Lung microvascular endothelial cell (primary cell): ENCODE results near the gene GJA8. TPM values are rescaled to one million over a fixed set of nuclear protein-coding genes. Genes with fewer than 3 reads are reported as not detected.
"Not testable (repeated sequence)": the region's sequence is repeated elsewhere in the genome, so short reads cannot be mapped to it uniquely, and the experiment has no call there.

Source experiments
- DNase-seq, 2 donors: peaks; one replicate each; pipeline versions ENCODE4 v3.0.0 to v3.0.0-alpha.2; 2010; ENCODE audit warnings: low read depth in 2 of 2
- total RNA-seq: library from RNA; depleted of rRNA; stranded (reverse); fragments of >200 nt; gene quantifications from 2 replicates; pipeline ENCODE4 v1.2.1, GENCODE V29; 2014

Gene GJA8
- total RNA-seq = not detected in 2 replicates

DNA sequence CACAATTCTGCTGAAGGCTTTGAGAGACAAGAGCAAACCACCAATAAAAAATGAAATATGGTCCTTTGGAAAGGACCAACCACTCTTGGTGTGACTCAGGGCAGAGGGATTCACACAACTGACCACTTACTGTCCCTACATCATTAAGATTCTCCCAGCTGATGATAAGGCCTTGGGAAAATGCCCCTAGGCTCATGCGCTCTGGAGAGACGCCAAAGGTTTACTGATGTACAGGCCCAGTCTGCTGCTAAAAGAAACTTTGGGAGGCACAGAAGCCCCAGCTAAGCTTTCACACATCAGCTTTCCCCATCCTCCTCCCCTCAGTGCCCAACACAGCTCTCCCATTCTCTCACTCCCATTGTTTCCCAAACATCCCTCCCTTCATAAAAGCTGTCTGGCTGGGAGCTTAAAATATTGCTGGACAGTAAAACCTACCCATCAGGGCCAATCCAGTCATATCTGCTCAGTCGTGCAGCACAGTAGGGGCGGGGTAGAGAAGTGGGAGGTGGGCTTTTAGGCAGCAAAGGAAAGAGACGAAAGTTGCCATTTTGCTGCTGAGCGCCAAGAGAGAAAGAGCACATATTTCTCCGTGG, at the start of gene GJA8:
GJA8 (plus strand) TSS at position 543 of the 593 bp plus-strand sequence. CDS start 5,161 bp downstream, outside the sequence.
- DNase-seq = no peak

DNA sequence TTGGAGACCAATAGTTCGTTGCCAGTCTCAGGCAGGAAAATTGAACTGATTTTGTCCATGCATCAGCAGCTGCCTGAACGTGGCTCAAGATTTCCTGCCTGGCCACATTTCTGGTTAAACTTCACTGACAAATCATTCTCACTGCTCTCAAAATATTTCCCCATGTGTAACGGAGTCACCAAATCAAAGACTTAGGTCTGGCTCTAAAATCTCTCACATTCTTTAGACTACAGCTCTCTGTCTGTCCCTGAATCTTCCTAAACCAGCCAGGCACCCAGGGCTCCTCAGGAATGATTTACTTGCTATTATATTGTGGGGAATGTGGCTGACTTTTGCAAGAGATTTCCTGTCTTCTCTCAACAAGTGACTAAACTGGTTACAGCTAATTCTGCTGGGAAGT, 49.2 kb upstream of the GJA8 start:
- peak in 1 of 2 donors; percentile 34 for DNase-seq

DNA sequence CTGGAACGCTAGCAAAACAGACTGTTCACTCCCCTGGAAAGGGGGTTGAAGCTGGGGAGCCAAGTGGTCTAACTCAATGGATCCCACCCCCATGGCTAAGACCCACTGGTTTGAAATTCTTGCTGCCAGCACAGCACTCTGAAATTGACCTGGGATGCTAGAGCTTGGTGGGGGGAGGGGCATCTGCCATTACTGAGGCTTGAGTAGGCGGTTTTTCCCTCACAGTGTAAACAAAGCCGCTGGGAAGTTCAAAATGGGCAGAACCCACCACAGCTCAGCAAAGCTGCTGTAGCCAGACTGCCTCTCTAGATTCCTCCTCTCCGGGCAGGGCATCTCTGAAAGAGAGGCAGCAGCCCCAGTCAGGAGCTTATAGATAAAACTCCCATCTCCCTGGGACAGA, 47.6 kb upstream of the GJA8 start:
- DNase-seq = not testable (repeated sequence)

DNA sequence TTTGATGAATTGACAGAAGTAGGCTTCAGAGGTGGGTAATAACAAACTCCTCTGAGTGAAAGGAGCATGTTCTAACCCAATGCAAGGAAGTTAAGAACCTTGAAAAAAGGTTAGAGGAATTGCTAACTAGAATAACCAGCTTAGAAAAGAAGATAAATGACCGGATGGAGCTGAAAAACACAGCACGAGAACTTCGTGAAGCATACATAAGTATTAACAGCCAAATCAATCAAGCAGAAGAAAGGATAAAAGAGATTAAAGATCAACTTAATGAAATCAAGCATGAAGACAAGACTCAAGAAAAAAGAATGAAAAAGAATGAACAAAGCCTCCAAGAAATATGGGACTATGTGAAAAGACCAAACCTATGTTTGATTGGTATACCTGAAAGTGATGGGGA, 46.6 kb upstream of the GJA8 start:
- not testable (repeated sequence) for DNase-seq

DNA sequence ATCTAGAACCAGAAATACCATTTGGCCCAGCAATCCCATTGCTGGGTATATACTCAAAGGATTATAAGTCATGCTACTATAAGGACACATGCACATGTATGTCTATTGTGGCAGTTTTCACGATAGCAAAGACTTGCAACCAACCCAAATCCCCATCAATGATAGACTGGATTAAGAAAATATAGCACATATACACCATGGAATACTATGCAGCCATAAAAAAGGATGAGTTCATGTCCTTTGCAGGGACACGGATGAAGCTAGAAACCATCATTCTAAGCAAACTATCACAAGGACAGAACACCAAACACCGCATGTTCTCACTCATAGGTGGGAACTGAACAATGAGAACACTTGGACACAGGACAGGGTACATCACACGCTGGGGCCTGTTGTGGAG, 35.4 kb upstream of the GJA8 start:
- not testable (repeated sequence) for DNase-seq

DNA sequence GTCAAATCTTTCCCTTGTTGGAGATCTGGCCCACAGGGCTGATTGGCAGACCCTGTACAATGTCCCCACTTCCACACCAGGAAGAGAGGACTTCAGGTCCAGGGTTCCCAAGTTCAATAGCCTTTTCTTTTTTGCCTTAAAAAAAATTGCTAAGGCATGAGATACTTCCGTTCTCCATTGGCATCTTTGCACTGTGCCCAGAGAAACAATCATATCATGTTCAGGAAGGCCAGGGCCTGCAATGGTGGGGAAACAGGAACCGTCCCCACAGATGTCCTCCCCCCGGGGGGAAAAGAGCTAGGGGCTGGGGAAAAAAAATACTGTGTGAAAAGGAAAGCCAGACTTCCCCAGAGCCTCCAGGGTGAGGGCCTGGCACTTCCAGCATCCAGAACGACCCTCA, 24.6 kb upstream of the GJA8 start:
- peak in 1 of 2 donors; percentile 39 for DNase-seq

DNA sequence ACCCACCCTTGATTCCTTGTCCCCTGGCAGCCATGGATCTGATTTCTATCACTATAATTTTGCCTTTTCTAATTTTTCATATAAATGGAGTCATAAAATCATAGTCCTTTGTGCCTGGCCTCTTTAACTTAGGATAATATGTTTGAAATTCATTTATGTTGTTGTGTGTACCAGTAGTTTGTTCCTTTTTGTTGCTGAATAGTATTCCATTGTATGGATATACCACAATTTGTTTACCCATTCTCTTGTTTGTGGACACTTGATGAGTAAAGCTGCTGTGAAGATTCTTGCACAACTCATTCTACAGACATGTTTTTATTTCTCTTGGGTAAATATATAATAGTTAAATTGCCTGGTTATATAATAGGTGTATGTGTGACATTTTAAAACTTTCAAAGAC, 22.7 kb upstream of the GJA8 start:
- no peak for DNase-seq

DNA sequence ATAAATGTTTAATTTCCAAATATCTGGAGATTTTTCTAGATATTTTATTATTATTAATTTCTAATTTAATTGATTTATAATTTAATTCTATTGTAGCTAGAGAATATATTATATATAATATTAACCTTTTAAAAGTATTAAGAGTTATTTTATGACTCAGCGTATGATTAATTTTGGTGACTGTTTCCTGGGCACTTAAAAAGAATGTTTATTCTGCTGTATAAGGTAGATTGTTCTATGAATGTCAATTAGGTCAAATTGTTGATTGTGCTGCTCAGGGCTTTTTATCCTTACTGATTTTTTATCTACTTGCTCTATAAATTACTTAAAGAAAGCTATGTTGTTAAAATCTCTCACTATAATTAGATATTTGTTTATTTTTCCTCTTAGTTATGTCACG, 20.1 kb upstream of the GJA8 start:
- DNase-seq = peak in 1 of 2 donors; percentile 20

DNA sequence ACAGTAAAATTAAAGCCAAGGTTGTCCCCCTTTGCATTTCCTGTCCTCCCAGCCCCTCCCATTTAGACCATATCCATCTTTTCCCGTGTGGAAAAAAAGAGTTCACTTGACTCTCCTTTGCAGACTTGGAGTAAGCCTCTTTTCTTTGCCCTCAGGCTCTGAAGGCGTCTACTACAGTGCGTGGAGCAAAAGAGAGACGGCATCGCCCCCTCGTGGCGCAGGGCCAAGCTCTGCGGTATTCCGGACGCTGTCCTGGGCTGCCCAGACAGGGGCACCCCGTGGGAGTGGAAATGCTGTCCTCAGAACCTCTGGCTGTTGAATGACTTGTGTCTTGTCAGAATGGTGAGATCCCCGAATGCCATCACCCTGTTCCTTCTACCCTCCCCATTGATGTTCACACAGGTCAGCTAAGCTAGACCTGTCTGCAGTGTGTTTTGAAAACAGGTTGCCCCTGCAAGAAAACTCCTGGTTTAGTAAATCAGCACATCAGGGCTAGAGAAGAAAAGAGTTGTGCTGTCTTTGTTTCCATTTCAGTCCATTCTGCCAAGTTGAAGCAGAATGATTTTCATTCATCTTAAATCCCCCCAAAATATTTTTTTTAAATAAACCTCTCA, 12.3 kb upstream of the GJA8 start:
- peak; percentile 59 to 76 for DNase-seq

DNA sequence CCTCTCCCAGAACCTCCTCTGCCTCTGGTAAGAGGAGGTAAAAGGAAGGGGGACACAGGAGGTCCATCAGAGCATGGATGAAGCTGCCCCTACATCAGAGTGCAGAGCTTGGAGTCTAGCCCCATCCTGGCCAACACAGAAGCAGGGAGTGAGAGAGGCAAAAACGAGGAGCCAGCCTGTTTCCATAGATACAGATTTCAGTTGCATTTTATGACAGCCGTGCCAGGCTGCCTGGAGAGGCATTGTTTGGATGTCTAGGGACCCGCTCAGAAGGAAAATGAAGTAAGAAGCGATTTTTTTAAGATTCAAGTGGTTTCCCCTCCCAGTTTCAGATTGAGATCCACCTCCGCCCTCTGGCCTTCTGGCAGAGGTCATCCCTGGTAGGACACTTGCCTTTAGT, 11.5 kb upstream of the GJA8 start:
- DNase-seq = no peak

DNA sequence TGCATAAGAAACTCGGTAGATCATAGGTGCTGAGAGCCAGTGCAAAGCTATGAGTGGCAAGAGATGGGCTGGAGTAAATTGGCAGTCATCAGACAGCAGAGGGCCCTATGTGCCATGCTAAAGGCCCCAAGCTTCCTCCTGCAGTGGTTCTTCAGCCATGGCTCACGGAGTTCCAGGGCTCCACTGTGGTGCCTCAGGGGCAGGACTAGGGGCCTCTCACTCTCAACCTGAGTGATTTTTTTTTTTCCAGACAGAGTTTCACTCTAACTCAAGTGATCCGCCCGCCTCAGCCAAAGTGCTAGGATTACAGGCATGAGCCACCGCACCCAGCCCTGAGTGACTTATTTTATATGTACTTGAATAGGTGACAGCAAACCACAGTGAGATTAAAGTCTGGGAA, 10.4 kb upstream of the GJA8 start:
- peak in 1 of 2 donors; percentile 19 for DNase-seq

DNA sequence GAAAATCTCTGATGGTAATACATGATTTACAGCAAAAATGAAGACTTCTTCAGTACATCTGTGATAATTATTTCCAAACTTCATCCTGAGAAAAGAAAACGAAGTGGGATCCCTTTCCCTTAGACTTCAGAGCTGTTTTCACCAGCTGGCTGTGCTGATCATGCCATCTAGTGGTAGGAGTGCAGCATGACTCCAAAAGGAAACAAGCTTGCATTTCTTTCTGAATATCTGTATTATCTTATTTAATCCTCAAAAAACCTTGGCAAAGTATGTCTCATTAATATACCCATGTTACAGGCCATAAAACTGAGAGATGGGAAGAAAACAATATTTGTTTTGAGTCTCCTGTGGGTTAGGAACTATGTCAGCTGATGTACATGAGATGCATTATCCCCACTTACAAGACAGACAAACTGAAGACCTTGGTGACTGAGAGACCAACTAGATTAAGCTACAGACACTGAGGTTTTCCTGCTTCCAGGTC, 9.8 kb upstream of the GJA8 start:
- DNase-seq = peak; percentile 70

DNA sequence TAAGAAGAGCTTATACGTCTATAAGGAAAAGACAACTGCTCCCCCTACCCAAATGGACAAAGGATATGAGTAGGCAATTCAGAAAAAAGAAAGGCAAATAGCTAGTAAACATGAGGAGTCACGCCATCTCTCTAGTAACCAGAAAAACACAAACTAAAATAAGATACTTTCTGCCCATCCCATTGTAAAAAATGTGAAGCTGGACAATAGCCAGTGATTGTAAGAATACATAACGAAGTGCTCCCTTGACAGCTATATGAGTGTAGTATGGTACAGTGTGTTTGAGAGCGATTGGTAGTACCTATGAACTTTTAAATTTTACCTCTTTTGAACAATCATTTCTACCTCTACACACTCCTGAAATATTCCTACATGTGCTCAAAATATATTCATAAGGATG, 7.5 kb upstream of the GJA8 start:
- DNase-seq = no peak

DNA sequence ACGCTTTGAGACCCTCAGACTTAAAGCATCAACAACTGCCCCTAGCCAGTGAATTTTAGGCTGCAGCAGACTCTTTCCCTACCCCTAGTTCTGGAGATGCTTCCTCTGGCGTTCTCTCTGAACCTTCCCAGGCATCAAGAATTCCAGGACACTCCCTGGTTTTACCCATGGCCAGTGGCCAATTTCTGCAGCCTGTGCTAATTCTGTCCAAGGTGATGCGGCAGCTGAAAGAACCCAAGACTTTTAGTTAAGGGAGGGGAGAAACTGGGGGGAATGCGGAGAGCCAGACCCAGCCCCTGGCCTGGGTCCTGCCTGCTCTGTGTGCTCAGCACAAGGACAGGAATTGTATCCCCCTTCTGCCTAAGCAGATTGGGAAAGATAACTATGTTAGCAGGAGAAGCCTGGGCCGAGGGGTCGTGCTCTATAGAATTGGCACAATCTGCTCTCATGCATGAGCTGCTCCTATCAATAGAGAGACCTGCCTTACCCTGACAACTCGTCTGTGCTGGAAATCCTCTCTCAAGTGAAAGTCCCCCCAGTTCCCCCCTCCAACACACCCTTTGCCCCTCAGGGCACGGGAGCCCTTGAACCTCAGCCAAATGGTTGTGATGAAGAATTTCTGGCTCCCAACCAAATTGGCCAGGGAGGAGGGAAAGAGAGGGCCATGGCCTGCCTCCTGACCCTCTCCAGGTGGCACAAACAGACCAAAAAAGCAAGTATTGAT, 5.4 kb upstream of the GJA8 start:
- no peak for DNase-seq

DNA sequence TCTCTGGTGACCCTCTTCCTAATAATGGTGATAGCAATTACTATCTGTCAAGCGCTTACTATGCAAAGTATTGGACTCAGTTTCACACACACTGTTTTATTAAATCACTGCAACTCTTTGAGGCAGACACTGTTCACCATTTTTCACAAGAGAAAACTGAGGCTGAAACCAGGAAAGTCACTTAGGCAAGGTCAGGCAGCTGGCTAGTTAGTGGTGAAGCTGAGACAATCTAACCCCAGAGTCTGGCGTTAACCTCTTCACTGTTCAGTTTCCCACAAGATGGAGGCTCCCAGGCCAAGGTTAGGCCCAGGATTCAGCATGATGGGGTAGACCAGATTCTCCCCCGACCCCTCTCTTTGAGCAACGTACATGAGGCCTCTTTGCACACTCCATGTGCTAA, 4.8 kb upstream of the GJA8 start:
- no peak for DNase-seq

DNA sequence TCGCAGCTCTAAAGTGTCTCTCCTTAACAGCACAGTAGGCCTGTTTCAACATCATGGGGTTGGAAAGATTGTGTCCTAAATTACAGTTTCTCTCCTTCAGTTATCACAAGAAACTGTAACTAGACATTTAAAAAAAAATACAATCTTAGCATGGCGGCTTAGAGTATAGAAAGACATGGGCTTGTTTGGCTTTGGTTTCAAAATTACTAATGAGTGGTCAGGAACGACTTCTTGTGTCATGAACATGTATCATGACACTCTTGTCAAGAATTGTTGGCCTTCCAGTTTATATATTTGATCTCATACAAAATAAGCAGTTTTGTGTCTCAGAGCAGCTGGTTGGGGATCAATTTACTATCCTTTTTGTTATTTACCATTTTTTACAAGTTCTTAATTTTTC, 2.1 kb downstream of the GJA8 start:
- DNase-seq = no peak

DNA sequence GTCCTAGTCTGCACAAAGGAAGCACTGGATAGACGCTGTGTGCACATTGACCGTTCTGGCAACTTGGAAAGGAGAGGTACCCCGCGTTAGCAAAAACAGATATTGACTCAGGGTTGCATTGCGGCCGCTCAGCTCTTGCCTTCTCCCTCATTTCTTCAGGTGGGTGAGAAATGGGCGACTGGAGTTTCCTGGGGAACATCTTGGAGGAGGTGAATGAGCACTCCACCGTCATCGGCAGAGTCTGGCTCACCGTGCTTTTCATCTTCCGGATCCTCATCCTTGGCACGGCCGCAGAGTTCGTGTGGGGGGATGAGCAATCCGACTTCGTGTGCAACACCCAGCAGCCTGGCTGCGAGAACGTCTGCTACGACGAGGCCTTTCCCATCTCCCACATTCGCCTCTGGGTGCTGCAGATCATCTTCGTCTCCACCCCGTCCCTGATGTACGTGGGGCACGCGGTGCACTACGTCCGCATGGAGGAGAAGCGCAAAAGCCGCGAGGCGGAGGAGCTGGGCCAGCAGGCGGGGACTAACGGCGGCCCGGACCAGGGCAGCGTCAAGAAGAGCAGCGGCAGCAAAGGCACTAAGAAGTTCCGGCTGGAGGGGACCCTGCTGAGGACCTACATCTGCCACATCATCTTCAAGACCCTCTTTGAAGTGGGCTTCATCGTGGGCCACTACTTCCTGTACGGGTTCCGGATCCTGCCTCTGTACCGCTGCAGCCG, 5.4 kb downstream of the GJA8 start:
- no peak for DNase-seq

DNA sequence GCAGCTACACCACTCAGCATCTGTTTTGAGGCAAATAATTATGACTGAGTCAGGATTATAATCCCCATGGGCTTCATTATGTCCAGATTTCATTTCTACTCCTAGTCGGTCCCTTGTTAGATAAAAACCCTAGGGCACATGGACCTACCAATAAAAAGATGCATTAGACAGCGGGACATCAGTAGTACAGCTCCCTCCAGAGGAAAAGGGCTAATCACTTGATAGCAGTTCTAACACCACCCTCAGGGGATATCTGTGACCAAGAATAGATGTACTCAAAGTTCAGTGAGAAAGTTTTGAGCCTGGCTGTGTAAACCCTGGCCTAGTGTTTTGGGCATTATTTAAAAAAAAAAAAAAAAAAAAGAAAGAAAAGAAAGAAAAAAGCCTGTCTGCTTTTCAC, 10.0 kb downstream of the GJA8 start:
- DNase-seq = no peak

DNA sequence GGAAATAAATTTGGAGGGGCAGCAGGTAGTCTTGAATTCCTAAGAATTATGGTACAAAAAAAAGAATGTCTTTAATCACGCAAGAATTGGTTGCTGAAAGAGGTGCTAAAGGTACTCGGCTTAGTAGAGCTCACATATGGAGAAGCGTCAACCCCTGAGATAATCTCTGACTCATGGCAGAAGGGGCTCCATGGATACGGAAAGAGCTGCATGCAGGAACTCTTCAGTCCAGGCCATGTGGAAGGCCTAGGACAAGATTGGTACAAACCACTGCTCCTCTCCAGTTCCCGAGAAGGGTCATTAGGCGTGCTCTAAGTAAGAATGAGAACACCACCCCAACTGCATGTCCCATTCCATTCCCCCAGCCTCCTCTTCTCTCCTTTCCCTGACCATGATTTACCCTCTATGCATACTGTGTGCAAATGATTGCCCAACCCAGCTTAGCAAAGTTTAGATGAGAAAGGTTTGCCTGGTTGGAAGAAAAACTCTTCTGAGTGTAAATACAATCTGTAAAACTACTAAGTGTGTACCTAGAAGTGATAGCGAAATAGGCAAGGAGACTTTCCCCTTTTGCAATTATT, 10.9 kb downstream of the GJA8 start:
- DNase-seq = no peak

DNA sequence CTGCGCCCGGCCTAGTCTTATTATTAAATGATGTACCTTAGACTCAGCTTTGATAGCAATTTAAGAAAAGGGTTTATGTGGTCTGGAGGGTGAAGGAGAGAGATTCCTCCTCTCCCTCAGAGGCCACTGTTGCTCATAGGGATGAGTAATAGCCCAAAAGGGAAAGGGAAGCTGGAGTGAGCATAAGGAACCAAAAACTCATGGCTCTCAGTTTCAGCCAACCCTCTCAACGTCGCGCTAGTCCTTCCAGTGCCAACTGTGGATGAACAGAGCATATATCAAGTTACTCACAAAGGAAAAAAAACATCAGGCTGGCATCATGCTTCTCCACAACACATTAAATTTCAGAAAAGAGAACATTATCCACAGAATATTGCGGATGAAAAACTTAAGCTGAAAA, 17.3 kb downstream of the GJA8 start:
- DNase-seq = no peak

DNA sequence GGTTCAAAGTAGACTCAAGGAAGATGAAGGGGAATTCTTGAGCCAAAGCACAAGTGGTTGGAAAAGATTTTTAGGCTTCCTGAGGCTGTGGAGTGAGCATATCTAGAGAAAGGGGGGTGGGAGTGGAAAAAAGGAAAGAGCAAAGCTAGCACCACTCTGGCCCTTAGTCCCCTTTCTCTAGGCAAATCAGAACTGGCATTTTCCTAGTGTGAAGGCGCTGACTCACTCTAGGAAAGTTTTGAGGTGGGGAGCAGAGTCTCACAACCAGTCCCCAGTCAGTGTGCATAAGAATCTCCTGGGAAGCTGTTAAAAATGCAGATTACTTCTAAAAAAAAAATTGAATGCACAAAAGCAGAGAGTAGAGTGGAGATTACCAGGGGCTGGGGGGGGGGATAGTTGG, 22.2 kb downstream of the GJA8 start:
- no peak for DNase-seq

DNA sequence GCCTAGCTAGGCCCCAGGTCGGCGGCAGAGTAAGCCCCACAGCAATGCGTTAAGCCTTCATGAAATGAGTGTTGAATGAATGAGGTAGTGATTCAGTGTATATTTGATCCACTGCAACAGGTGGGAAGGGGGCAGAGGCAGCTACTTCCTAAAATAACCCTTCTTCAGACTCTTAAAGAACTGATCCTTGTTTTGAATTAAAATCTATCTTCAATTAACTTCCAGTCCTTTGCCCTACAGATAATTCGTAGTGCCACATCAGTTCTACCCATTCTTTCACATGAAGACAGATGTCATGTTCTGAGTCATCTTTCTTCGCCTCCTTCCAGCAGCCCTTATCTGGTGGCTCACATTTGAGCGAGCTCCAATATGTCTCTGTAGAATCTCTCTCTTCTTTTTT, 24.6 kb downstream of the GJA8 start:
- DNase-seq = not testable (repeated sequence)
